ENCODE measurements around the gene OGFOD1.

DNA sequence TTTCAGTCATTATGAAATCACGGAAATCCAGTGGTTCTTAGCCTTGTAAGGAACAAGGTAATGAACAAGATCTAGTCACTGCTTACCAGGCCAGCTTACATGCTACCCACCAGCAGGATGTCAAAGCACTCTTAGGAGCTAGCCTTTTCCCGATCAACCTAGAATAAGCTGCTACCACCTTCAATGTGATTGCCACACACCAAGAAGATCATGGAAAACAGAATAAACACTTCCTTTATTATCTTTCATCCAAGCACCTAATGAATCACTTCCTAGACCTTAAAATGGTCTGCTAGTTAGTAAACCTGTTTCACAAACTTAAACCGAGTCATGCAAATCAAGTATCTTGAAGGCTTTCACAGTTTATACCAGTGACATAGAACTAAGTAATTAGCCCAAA lies 63.5 kb downstream of the OGFOD1 start:
- TF ChIP-seq CTCF (IDR thresholded peaks at IDR 0.05; ENCODE audit: extremely low read depth in 1 of 2, insufficient read depth in 1 of 2, low read depth in 1 of 2, low read length in 2 of 2), result no peak
- TF ChIP-seq POLR2A (IDR thresholded peaks at IDR 0.05; ENCODE audit: low read depth, low read length), result no peak

Measured in endothelial cell of umbilical vein (primary cell).